GM18951 (cell line): Measurements from ENCODE around the gene CATSPERB.

Experiments used
- POLR2A ChIP-seq: IDR thresholded peaks from 4 replicates; pipeline ENCODE4 v1.6.1; 2011; ENCODE audit warnings: mild to moderate bottlenecking; ENCODE audit not compliant: insufficient read length, insufficient read depth; ENCODE audit errors: extremely low read depth
- in situ Hi-C: fragments of 300-500 bp; cut with MboI; formaldehyde crosslinking; loops from one replicate; pipeline ENCODE4 v1.12.0; 2022; ENCODE audit warnings: low sequenced_read_pairs, mixed read lengths, inconsistent platforms; ENCODE audit not compliant: unreplicated experiment

CATSPERB gene

GRCh38 chr14:91533623-91534022, 198.3 kb downstream of the CATSPERB start:
- in situ Hi-C loops, result no loop called here
- TF ChIP-seq POLR2A, result no peak
